Fibroblast of skin of right quadriceps (primary cell): ENCODE results near the gene ZYG11B.
"Not testable (repeated sequence)": the region's sequence is repeated elsewhere in the genome, so short reads cannot be mapped to it uniquely, and the experiment has no call there.

Experiments
- DNase-seq: peaks from one replicate; pipeline ENCODE4 v3.0.0-alpha.2; 2013

The ZYG11B gene

DNA sequence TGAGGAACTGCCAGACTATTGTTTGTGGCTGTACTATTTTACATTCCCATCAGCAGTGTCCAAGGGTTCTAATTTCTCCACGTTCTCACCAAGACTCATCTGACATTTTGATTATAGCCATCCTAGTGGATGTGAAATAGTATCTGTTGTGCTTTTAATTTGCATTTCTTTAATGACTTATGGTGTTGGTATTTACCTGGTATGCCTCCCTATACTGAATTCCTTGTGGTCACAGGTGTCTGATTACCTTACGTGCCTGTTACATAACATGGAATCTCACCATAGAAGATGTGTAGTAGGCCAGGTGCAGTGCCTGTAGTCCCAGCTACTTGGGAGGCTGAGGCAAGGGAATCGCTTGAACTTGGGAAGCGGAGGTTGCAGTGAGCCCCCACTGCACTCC is 129.8 kb downstream of the ZYG11B start:
- no peak for DNase-seq

DNA sequence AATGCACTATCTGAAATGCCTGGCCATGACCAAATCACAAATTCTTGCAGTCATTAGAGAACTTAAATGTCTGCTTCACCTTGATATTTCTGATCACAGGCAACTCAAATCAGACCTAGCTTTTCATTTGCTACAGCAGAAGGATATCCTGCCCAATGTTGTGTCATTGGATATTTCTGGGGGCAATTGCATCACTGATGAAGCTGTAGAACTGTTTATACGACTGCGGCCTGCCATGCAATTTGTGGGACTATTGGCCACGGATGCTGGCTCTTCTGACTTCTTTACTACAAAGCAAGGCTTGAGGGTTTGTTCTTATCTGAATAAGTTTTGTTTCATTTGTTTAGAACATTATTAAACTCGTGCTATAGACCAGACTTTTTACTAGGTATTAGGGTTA is 131.2 kb downstream of the ZYG11B start:
- no peak for DNase-seq

DNA sequence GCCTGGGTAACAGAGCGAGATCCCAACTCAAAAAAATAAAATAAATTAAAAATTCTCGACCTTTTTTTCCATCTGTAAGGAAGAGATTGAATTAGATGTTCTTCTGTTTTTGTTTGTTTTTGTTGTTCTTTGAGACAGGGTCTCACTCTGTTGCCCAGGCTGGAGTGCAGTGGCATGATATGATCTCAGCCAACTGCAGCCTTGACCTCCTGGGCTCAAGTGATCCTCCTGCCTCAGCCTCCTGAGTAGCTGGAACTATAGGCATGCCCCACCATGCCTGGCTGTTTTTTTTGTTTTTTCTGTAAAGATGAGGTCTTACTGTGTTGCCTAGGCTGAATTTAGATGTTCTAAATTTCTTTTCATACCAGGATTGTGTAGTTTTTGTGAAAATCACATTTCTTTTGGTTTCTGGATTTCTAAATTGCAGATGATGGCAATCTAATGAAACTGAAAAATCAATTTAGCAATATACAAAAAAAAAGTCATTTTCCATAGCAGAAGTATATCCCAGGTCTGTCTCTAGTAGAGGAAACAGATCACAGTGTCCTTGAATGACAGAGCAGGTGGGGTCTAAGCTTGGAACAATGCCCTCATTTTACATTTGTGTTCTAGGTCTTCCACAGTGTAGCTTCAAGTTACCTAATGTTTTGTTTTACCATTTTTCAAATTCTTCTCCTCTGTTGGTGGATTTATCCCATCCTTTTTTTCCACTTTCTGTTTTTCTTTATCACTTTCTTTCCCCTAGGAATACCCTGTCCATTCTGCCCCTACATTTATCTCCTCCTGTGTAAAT is 136.6 kb downstream of the ZYG11B start:
- DNase-seq, result no peak

DNA sequence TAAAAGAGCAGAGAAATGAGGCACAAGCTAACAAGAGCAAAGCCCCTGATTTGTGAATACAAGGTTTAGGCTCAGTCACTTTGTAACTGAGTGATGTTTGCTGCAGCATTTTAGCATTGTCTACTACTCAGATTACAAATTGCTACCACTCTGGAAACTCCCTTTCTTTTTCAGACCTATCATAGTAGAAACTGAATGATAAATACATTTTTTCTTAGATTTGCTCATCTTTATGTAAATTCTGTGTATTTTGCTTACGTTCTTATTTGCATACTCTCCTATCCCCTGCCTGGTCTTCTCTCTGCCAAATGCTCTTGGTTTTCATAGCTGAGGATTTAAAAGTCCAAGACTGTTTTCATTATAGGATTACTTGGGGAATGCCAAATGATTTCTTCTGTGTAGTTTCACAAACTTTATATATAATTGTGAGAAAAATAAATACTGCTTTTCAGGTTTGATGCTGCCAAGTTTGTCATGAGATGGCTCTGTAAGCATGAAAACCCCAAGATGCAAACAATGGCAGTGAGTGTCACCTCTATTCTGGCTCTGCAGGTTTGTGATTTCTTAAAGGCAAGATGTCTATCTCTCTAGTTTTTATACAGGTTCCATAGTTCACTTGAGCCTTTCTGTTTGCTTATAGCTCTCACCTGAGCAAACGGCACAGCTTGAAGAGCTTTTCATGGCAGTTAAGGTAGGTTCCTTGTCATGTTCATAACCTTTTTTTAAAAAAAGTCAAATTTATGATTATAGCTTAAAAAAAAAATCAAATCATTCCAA is 141.0 kb downstream of the ZYG11B start:
- DNase-seq, result no peak

DNA sequence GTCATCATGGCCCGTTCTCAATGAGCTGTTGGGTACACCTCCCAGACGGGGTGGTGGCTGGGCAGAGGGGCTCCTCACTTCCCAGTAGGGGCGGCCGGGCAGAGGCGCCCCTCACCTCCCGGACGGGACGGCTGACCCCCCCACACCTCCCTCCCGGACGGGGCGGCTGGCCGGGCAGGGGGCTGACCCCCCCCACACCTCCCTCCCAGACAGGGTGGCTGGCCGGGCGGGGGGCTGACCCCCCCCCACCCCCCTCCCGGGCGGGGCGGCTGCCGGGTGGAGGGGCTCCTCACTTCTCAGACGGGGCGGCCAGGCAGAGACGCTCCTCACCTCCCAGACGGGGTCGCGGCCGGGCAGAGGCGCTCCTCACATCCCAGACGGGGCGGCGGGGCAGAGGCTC is 143.5 kb downstream of the ZYG11B start:
- DNase-seq, result not testable (repeated sequence)

DNA sequence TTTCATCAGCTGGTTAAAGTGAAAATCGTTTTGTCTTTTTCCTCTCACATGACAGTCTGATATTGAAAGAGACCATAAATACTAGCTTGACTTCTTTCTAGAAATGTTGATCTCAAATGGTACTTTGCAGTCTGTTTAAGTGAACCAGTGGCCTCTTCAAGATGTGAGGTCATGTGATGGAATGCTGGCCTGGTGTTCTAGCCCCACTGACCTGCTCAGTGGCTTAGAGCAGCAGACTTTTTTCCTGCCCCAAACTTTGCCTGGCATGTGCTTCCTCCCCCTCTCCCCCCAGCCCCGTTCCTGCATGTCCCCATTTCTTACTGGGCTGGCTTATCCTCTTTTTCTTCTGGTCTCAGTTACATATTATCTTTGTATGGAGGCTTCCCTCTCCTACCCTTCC is 150.6 kb downstream of the ZYG11B start:
- no peak for DNase-seq
